CD4-positive, alpha-beta memory T cell (primary cell): ENCODE measurements around the gene KRT71. TPM values are rescaled to one million over a fixed set of nuclear protein-coding genes. Genes with fewer than 3 reads are reported as not detected.
A peak's percentile ranks its signal among the peaks of the same experiment; 100 is the strongest.

Source experiments
- CTCF ChIA-PET: fragments of 350-600 bp; sonication (Branson Sonifier 250); formaldehyde crosslinking; loops from one replicate; lab custom pipeline; 2021; ENCODE audit warnings: inconsistent platforms; ENCODE audit not compliant: partially characterized antibody; lab: Charles Lee
- POLR2A ChIA-PET: fragments of 350-600 bp; sonication (Branson Sonifier 250); formaldehyde crosslinking; loops from one replicate; lab custom pipeline; 2021; ENCODE audit not compliant: partially characterized antibody; lab: Charles Lee
- DNase-seq, 5 donors: peaks; one replicate each; pipeline versions ENCODE4 v3.0.0 to v3.0.0-alpha.2; 2020 to 2022; ENCODE audit warnings: mixed read lengths in 1 of 5
- H3K27ac ChIP-seq: one replicate; pipeline ENCODE4 v1.7.0; 2013; ENCODE audit warnings: low read depth, low read length
- H3K27me3 ChIP-seq: 2 replicates; pipeline ENCODE4 v1.7.0; 2013; ENCODE audit warnings: mild to moderate bottlenecking, low read length, moderate library complexity; ENCODE audit not compliant: insufficient read depth
- H3K36me3 ChIP-seq: 2 replicates; pipeline ENCODE4 v1.7.0; 2013; ENCODE audit warnings: mild to moderate bottlenecking, low read length, moderate library complexity; ENCODE audit not compliant: insufficient read depth
- H3K4me1 ChIP-seq: 2 replicates; pipeline ENCODE4 v1.7.0; 2013; ENCODE audit warnings: mild to moderate bottlenecking, low read length, moderate library complexity; ENCODE audit not compliant: insufficient read depth
- H3K4me3 ChIP-seq, 2 donors: one replicate each; pipeline ENCODE4 v1.7.0; 2013; ENCODE audit warnings: low read length in 2 of 2, mild to moderate bottlenecking in 1 of 2
- H3K9me3 ChIP-seq, 2 donors: one replicate each; pipeline ENCODE4 v1.7.0; 2013; ENCODE audit warnings: low read length in 2 of 2, control low read depth in 1 of 2; ENCODE audit not compliant: control insufficient read depth in 1 of 2
- H3K27ac Mint-ChIP-seq, 7 donors: one replicate each; pipeline ENCODE4 v1.8.0; 2020 to 2021; ENCODE audit warnings: mixed read lengths in 7 of 7, mild to moderate bottlenecking in 6 of 7, inconsistent platforms in 3 of 7, moderate library complexity in 3 of 7
- H3K27me3 Mint-ChIP-seq, 2 donors: one replicate each; pipeline ENCODE4 v1.8.0; 2020 to 2021; ENCODE audit warnings: mixed read lengths in 2 of 2
- H3K36me3 Mint-ChIP-seq, 2 donors: one replicate each; pipeline ENCODE4 v1.8.0; 2020 to 2021; ENCODE audit warnings: mixed read lengths in 2 of 2, inconsistent platforms in 1 of 2, mild to moderate bottlenecking in 1 of 2
- H3K4me1 Mint-ChIP-seq, 4 donors: one replicate each; pipeline ENCODE4 v1.8.0; 2020 to 2021; ENCODE audit warnings: mixed read lengths in 4 of 4, mild to moderate bottlenecking in 1 of 4
- H3K4me3 Mint-ChIP-seq, 8 donors: one replicate each; pipeline ENCODE4 v1.8.0; 2020 to 2021; ENCODE audit warnings: mixed read lengths in 8 of 8, mild to moderate bottlenecking in 7 of 8, moderate library complexity in 6 of 8, inconsistent platforms in 3 of 8
- H3K9me3 Mint-ChIP-seq, 8 donors: one replicate each; pipeline ENCODE4 v1.8.0; 2020 to 2021; ENCODE audit warnings: mixed read lengths in 8 of 8, mild to moderate bottlenecking in 5 of 8, inconsistent platforms in 3 of 8, moderate library complexity in 1 of 8
- intact Hi-C: fragments of 100-400 bp; cut with micrococcal nuclease; formaldehyde crosslinking; loops from one replicate; pipeline ENCODE4 v1.15.1; 2023
- polyA plus RNA-seq, 2 donors: library from polyadenylated mRNA; unstranded; fragments of 300-500 nt; fragmentation: Illumina TruSeq; gene quantifications; one replicate each; pipeline ENCODE4 v1.2.3, GENCODE V29; 2021
- total RNA-seq, 2 experiments: library from RNA; stranded (reverse); gene quantifications; one replicate each; pipeline ENCODE4 v1.2.3, GENCODE V29; 2021

The KRT71 gene
- total and polyA plus RNA-seq, 4 experiments from 2014 or later, result not detected

- Mint-ChIP-seq H3K4me3 (no peak overlapping the region), H3K9me3 (no peaks in the 10 kb centered on the region), H3K27ac (no peak overlapping the region), H3K4me1 (no peaks in the 10 kb centered on the region), H3K27me3 (peaks cover 0 to 9% of the 10 kb centered on the region in 2 donors), H3K36me3 (no peaks in the 10 kb centered on the region)
- intact Hi-C loops, result no loop called here
- no peaks in the 10 kb centered on the region for H3K27me3 ChIP-seq
- no peaks in the 10 kb centered on the region for H3K9me3 ChIP-seq
- no peak overlapping the region for H3K27ac ChIP-seq
- H3K4me3 ChIP-seq, result no peak overlapping the region
- ChIA-PET POLR2A (no interaction called here), CTCF (no interaction called here)
- no peaks in the 10 kb centered on the region for H3K36me3 ChIP-seq
- no peaks in the 10 kb centered on the region for H3K4me1 ChIP-seq
- DNase-seq, result no peak
Measured at GRCh38 chr12:52528641-52529143, 24.3 kb downstream of the KRT71 start.

- Histone ChIP-seq H3K4me3 (no peak overlapping the region), H3K9me3 (no peaks in the 10 kb centered on the region), H3K27ac (no peak overlapping the region), H3K4me1 (no peaks in the 10 kb centered on the region), H3K36me3 (no peaks in the 10 kb centered on the region), H3K27me3 (no peaks in the 10 kb centered on the region)
- Mint-ChIP-seq H3K27me3 (peaks cover 2 to 6% of the 10 kb centered on the region in 2 donors), H3K9me3 (no peaks in the 10 kb centered on the region), H3K4me1 (no peaks in the 10 kb centered on the region), H3K27ac (no peak overlapping the region), H3K4me3 (no peak overlapping the region), H3K36me3 (no peaks in the 10 kb centered on the region)
- POLR2A ChIA-PET, result no interaction called here
- intact Hi-C loops, result no loop called here
- CTCF ChIA-PET, result no interaction called here
- DNase-seq, result no peak
Measured at GRCh38 chr12:52527121-52527800, 25.7 kb downstream of the KRT71 start.

- Mint-ChIP-seq H3K36me3 (no peaks in the 10 kb centered on the region), H3K4me1 (no peaks in the 10 kb centered on the region), H3K27ac (peak overlapping the region in 1 of 7 donors; percentile 68), H3K4me3 (no peak overlapping the region), H3K27me3 (peaks cover 2 to 6% of the 10 kb centered on the region in 2 donors), H3K9me3 (no peaks in the 10 kb centered on the region)
- H3K27me3 ChIP-seq, result no peaks in the 10 kb centered on the region
- DNase-seq, result no peak
- POLR2A ChIA-PET, result no interaction called here
- no peaks in the 10 kb centered on the region for H3K4me1 ChIP-seq
- H3K36me3 ChIP-seq, result no peaks in the 10 kb centered on the region
- intact Hi-C loops, result no loop called here
- no peak overlapping the region for H3K4me3 ChIP-seq
- CTCF ChIA-PET, result no interaction called here
- no peaks in the 10 kb centered on the region for H3K9me3 ChIP-seq
- H3K27ac ChIP-seq, result no peak overlapping the region
Measured at GRCh38 chr12:52526511-52526951, 26.4 kb downstream of the KRT71 start.

GRCh38 chr12:52525661-52526499 is 27.1 kb downstream of the KRT71 start:
- no peaks in the 10 kb centered on the region for H3K4me1 ChIP-seq
- Mint-ChIP-seq H3K36me3 (no peaks in the 10 kb centered on the region), H3K4me3 (no peak overlapping the region), H3K27ac (no peak overlapping the region), H3K27me3 (peaks cover 2 to 6% of the 10 kb centered on the region in 2 donors), H3K4me1 (no peaks in the 10 kb centered on the region), H3K9me3 (no peaks in the 10 kb centered on the region)
- ChIA-PET CTCF (no interaction called here), POLR2A (no interaction called here)
- intact Hi-C loops, result no loop called here
- no peak overlapping the region for H3K27ac ChIP-seq
- H3K27me3 ChIP-seq, result no peaks in the 10 kb centered on the region
- no peaks in the 10 kb centered on the region for H3K9me3 ChIP-seq
- no peaks in the 10 kb centered on the region for H3K36me3 ChIP-seq
- DNase-seq, result no peak
- no peak overlapping the region for H3K4me3 ChIP-seq

GRCh38 chr12:52524898-52525591 is 27.9 kb downstream of the KRT71 start:
- intact Hi-C loops, result no loop called here
- no peak for DNase-seq
- no peaks in the 10 kb centered on the region for H3K36me3 ChIP-seq
- H3K4me3 ChIP-seq, result no peak overlapping the region
- H3K4me3 Mint-ChIP-seq, result no peak overlapping the region
- H3K9me3 ChIP-seq, result no peaks in the 10 kb centered on the region
- CTCF ChIA-PET, result no interaction called here
- H3K27me3 Mint-ChIP-seq, result peaks cover 2 to 6% of the 10 kb centered on the region in 2 donors
- H3K4me1 ChIP-seq, result no peaks in the 10 kb centered on the region
- no peaks in the 10 kb centered on the region for H3K9me3 Mint-ChIP-seq
- POLR2A ChIA-PET, result no interaction called here
- H3K4me1 Mint-ChIP-seq, result no peaks in the 10 kb centered on the region
- no peaks in the 10 kb centered on the region for H3K27me3 ChIP-seq
- H3K36me3 Mint-ChIP-seq, result no peaks in the 10 kb centered on the region
- H3K27ac ChIP-seq, result no peak overlapping the region
- H3K27ac Mint-ChIP-seq, result no peak overlapping the region

- no peak overlapping the region for H3K4me3 ChIP-seq
- POLR2A ChIA-PET, result no interaction called here
- H3K4me1 ChIP-seq, result no peaks in the 10 kb centered on the region
- Mint-ChIP-seq H3K27me3 (peaks cover 2 to 4% of the 10 kb centered on the region in 2 donors), H3K9me3 (no peaks in the 10 kb centered on the region), H3K27ac (no peak overlapping the region), H3K4me1 (no peaks in the 10 kb centered on the region), H3K36me3 (no peaks in the 10 kb centered on the region), H3K4me3 (no peak overlapping the region)
- H3K9me3 ChIP-seq, result no peaks in the 10 kb centered on the region
- no peaks in the 10 kb centered on the region for H3K27me3 ChIP-seq
- CTCF ChIA-PET, result no interaction called here
- no peak overlapping the region for H3K27ac ChIP-seq
- DNase-seq, result no peak
- intact Hi-C loops, result no loop called here
- no peaks in the 10 kb centered on the region for H3K36me3 ChIP-seq
Measured at GRCh38 chr12:52524241-52524897, 28.6 kb downstream of the KRT71 start.

GRCh38 chr12:52523824-52524223 is 29.1 kb downstream of the KRT71 start:
- Mint-ChIP-seq H3K4me1 (no peaks in the 10 kb centered on the region), H3K9me3 (no peaks in the 10 kb centered on the region)

More at GRCh38 chr12:52523824-52524223, 29.1 kb downstream of the KRT71 start:
- H3K36me3 Mint-ChIP-seq, result no peaks in the 10 kb centered on the region
- ChIA-PET CTCF (no interaction called here), POLR2A (no interaction called here)
- Histone ChIP-seq H3K36me3 (no peaks in the 10 kb centered on the region), H3K9me3 (no peaks in the 10 kb centered on the region), H3K4me3 (no peak overlapping the region), H3K27ac (no peak overlapping the region), H3K4me1 (no peaks in the 10 kb centered on the region), H3K27me3 (no peaks in the 10 kb centered on the region)
- H3K27ac Mint-ChIP-seq, result no peak overlapping the region
- H3K4me3 Mint-ChIP-seq, result no peak overlapping the region
- intact Hi-C loops, result no loop called here
- DNase-seq, result no peak
- H3K27me3 Mint-ChIP-seq, result peaks cover 2 to 4% of the 10 kb centered on the region in 2 donors
